NOMO-1 (cell line): ENCODE measurements around the gene GALNT9.

Experiments
- DNase-seq, 2 experiments: peaks; one replicate each; lab custom pipeline; 2025; ENCODE audit not compliant: unreplicated experiment in 2 of 2; lab: John Stamatoyannopoulos, UW

GALNT9 gene

GRCh38 chr12:132174015-132174838 is 155.2 kb downstream of the GALNT9 start:
- no peak for DNase-seq

- DNase-seq = no peak
Measured at GRCh38 chr12:132173135-132174014, 156.0 kb downstream of the GALNT9 start.

- no peak for DNase-seq
Measured at GRCh38 chr12:132172619-132173018, 156.8 kb downstream of the GALNT9 start.

- no peak for DNase-seq
Measured at GRCh38 chr12:132171968-132172521, 157.3 kb downstream of the GALNT9 start.

GRCh38 chr12:132171293-132171967 is 158.0 kb downstream of the GALNT9 start:
- DNase-seq = no peak

DNA sequence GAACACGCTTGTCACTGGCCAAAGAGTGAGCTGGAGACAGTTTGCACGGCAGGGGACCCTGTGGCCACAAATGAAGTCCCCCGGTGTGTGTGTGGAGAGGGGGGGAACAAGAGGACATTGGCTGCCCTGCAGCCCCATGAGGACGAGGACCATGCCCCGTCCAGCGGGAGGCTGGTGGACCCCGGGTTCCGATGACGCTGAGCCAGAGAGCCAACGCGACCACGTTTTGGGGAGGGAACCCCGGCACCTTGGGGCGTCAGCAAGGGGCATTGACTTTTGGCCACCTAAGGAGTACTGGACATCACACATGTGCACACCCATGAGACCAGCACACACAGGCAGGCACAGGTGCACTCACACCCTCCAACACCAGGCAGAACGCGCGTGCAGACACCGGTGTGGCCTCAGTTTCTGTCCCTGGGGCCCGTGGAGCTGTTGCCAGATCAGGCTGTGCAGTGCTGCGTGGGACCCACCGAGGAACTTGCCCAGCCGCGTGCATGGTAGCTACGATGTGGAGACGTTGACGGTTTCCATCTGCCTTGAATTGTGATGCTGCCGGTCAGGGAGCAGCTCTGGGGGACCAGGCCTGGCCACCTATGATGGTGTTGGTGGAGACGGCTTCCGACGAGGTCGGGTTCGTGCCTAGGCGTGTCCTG is 158.6 kb downstream of the GALNT9 start:
- no peak for DNase-seq

DNA sequence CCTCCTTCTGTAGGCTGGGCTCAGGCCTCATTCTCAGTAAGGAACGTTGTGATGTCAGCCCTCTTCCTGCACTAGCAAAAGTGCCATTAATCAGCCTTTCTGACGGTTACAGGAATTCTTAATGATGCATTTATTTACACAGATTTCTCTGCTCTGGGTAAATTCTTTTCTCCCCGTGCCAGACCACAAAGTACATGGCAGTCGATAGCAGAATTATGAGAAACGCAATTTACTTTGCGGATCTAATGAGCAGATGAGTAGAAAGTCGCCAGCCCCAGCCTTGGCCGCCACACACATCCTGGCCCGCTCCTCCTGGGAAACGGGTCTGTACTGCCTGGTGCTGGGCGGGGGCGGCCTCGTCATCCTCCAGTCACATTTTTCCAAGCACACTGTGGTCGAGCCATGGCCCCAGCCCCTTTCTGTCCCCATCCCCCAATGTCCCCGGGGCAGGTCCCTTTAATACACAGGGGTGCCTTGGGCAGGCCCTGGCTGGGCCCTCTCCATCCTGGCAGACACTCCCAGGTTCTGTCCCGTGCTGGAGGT is 159.2 kb downstream of the GALNT9 start:
- no peak for DNase-seq

- DNase-seq = no peak
Measured at GRCh38 chr12:132169376-132169775, 160.0 kb downstream of the GALNT9 start.

DNA sequence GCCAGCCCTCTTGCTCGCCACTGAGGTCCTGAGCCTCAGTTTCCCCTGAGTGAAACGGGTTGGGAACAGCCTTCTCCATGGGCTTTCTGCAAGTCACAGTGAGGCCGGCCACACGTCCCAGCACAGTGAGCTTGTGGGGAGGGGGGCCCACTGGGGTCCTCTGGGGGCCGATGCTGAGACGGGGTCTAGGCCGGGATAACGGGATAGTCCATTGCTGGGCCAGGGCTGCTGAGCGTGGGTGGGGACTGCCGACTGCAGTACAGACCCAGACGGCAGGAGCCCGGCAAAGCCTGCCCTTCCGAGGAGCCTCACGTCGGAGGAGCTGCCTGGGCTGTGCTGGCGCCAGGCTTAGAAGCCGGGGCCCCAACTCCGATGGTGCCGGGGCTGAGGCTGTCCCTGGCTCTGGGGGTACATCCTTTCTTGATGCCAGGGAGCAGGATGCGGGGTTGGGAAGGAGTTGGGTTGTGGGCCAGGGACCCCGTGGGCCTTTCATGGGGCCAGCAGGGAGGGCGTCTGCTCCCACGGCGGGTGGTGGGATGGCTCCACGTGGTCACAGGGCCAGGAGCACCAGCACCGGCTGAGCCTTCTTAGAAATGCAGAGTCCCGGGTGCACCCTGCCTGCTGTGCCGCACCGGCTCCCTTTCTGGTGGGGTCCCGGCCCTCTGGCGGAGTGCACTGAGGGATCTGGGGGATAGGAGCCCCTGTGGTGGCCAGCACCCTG is 160.9 kb downstream of the GALNT9 start:
- DNase-seq = no peak

- DNase-seq = no peak
Measured at GRCh38 chr12:132167611-132168310, 161.6 kb downstream of the GALNT9 start.

DNA sequence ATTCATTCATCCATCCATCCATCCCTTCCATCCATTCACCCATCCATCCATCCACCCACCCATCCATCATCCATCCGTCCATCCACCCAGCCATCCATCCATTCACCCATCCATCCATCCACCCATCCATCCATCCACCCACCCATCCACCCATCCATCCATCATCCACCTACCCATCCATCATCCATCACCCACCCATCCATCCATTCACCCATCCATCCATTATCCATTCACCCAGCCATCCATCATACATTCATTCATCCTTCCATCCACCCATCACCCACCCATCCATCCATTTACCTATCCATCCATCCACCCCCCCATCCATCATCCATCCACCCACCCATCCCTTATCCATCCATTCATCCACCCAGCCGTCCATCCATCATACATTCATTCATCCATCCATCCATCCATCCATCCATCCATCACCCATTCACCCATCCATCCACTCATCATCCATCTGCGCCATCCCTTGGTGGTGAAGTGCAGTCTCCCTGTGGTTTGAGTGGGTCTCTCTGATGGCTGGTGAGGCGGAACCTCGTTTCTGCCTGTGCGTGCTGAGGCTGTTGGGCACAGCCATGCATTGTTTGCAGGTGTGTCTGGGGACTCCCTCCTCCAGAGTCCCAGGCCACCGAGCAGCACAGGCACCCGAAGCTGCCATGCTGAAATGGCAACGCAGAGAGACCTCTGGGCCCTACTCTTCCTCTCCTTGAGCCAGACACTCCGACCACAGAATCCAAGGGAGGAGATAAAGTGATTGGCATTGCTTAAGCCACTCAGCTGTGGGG is 162.4 kb downstream of the GALNT9 start:
- no peak for DNase-seq

DNA sequence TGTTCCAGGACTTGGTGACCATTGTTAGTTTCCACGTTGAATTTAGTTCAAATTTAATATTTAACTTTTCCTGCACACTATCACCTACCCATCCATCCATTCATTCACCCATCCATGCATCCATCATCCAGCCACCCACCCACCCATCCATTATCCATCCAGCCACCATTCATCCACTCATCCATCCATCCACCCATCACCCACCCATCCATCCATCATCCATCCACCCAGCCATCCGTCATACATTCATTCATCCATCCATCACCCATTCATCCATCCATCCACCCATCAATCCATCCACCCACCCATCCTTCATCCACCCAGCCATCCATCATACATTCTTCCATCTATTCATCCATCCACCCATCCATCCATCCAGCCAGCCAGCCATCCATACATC is 163.3 kb downstream of the GALNT9 start:
- no peak for DNase-seq

DNA sequence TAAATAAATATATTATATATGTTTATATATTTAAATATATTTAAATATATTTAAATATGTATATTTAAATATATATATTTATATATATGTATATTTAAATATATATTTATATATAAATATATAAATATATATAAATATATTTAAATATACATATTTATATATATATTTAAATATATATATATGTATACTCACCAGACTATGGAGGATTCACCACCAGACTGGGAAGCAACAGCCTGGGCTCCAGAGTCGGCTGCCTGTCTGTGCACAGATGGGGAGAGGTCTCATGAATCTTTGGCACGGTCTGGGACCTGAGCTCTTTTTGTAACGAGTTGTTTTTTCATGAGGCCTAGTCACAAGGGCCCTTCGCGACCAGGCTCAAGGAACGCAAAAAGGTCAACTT is 163.8 kb downstream of the GALNT9 start:
- DNase-seq = no peak

GRCh38 chr12:132164426-132164825 is 165.0 kb downstream of the GALNT9 start:
- no peak for DNase-seq

GRCh38 chr12:132163911-132164288 is 165.5 kb downstream of the GALNT9 start:
- no peak for DNase-seq

DNA sequence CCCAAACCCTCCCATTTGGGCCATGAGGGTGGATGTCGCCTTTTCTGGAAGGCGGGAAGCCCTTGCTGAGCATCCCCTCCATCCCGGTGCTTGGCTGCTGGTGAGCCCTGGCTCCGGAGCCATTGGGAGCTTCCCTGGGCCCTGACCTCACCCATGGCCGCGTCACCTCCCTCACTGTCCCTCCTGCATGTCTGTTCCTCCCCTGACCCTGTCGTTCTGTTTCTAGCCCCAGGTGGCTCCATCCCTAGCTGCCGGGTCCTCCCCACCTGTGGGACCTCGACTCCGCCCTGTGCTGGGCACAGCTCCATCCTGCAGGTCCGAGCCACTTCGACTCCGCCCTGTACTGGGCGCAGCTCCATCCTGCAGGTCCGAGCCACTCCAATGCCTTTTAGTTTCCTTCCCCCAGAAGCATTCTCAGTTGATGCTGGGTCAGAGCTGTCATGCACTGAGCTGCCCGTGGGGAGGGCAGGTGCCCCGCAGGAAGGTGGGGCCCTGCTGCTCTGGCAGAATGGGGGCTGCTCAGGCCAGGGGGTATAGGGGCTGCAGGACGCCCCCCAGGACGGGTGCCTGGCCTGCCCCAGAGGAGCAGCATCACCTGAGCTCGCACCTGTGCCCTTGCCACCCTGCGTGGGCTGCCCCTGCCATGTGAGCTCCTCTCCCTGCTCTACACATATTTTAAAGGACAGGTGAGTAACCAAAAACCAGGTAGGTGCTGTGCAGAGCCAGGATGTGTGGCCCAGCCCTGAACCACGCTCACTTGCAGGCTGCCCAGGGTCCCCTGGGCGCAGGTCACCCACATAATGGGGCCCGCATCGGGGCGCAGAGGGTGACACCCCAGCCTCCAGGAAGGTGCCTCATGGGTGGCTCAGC is 166.1 kb downstream of the GALNT9 start:
- no peak for DNase-seq

DNA sequence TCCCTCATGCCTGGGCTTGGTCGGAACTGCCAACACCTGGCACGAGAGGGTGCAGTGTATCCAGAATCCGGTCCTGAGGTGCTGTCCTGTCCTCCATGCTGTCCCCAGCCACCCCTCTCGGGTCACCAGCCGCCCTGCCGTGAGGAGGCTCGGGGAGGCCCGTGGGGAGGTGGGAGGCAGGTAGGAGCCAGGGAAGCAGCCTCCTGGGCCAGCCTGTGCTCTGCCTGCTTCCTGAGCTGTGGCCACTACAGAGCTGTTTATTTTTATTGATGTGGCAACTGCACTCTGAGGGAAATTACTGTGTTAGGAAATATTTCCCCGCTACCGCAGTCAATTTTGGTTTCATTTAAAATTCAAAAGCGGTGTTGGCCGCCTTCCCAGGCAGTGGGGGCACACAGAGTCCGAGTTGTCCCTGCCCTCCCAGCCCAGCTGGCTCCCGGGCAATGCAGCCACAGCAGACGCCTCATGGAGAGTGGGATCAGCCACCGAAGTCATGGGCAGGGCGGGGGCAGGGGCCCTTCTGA is 166.8 kb downstream of the GALNT9 start:
- peak; percentile 65 to 84 for DNase-seq
